Posterior cingulate gyrus (tissue), 11 donors: ENCODE data around the gene IFT20.
A peak's percentile ranks its signal among the peaks of the same experiment; 100 is the strongest.
"Not testable (repeated sequence)": the region's sequence is repeated elsewhere in the genome, so short reads cannot be mapped to it uniquely, and the experiment has no call there.

Experiments used
- DNase-seq, 10 donors: peaks; one replicate each; pipeline versions ENCODE4 v3.0.0 to v3.0.0-alpha.2; 2020 to 2021; ENCODE audit warnings: mixed read lengths in 3 of 10
- intact Hi-C: fragments of 100-400 bp; cut with DNase I; formaldehyde crosslinking; loops from one replicate; pipeline ENCODE4 v1.15.1; 2023

IFT20 gene

GRCh38 chr17:28364665-28365363 is 29.5 kb upstream of the IFT20 start, which contains the start of gene SEBOX:
TSS of gene SEBOX (minus strand) at chr17:28365199. CDS start at chr17:28365151, 48 bp downstream.
- DNase-seq = peak in 2 of 10 donors; percentile 19 to 77
- intact Hi-C loops = no loop called here

- intact Hi-C loops = no loop called here
- DNase-seq = peak in 3 of 10 donors; percentile 41 to 57 (median 45)
Observed at GRCh38 chr17:28363776-28364650, 28.7 kb upstream of the IFT20 start.

- no peak for DNase-seq
- intact Hi-C loops = no loop called here
Observed at GRCh38 chr17:28363186-28363585, 27.9 kb upstream of the IFT20 start.

- no peak for DNase-seq
- intact Hi-C loops = loop anchor here (1.0 kb wide), 1 partner anchor 23 kb away; the partner anchor contains the start of genes IFT20 and TNFAIP1
Observed at GRCh38 chr17:28357901-28358197, 22.6 kb upstream of the IFT20 start.

- DNase-seq = peak; percentile 92 to 99 (median 96)
- intact Hi-C loops = loop anchor here (1.0 kb wide), 1 partner anchor 22 kb away; the partner anchor contains the start of genes IFT20 and TNFAIP1
Observed at GRCh38 chr17:28357061-28357900, 22.0 kb upstream of the IFT20 start, which contains the start of gene POLDIP2. TSS of gene POLDIP2 (minus strand) at chr17:28357527. CDS start at chr17:28357448, 79 bp downstream.

GRCh38 chr17:28350271-28350670 is 15.0 kb upstream of the IFT20 start:
- intact Hi-C loops = no loop called here
- DNase-seq = no peak

- peak in 1 of 10 donors; percentile 53 for DNase-seq
- intact Hi-C loops = no loop called here
Observed at GRCh38 chr17:28348979-28349378, 13.7 kb upstream of the IFT20 start.

- intact Hi-C loops = no loop called here
- DNase-seq = no peak
Observed at GRCh38 chr17:28347261-28347891, 12.1 kb upstream of the IFT20 start.

GRCh38 chr17:28346746-28347246 is 11.5 kb upstream of the IFT20 start:
- no peak for DNase-seq
- intact Hi-C loops = no loop called here

GRCh38 chr17:28346199-28346580 is 10.9 kb upstream of the IFT20 start:
- DNase-seq = peak in 1 of 10 donors; percentile 27
- intact Hi-C loops = no loop called here

- intact Hi-C loops = no loop called here
- peak in 1 of 10 donors; percentile 75 for DNase-seq
Observed at GRCh38 chr17:28345419-28346198, 10.3 kb upstream of the IFT20 start.

- peak in 1 of 10 donors; percentile 73 for DNase-seq
- intact Hi-C loops = no loop called here
Observed at GRCh38 chr17:28344435-28344901, 9.2 kb upstream of the IFT20 start.

- peak in 1 of 10 donors; percentile 72 for DNase-seq
- intact Hi-C loops = no loop called here
Observed at GRCh38 chr17:28344011-28344410, 8.7 kb upstream of the IFT20 start.

GRCh38 chr17:28343491-28343932 is 8.2 kb upstream of the IFT20 start:
- intact Hi-C loops = no loop called here
- DNase-seq = peak in 1 of 10 donors; percentile 18

- DNase-seq = peak in 1 of 10 donors; percentile 63
- intact Hi-C loops = no loop called here
Observed at GRCh38 chr17:28342313-28342712, 7.0 kb upstream of the IFT20 start.

GRCh38 chr17:28341516-28341915 is 6.2 kb upstream of the IFT20 start:
- intact Hi-C loops = no loop called here
- DNase-seq = peak in 1 of 10 donors; percentile 38

GRCh38 chr17:28340374-28340773 is 5.1 kb upstream of the IFT20 start:
- intact Hi-C loops = no loop called here
- peak in 1 of 10 donors; percentile 40 for DNase-seq

GRCh38 chr17:28339431-28339830 is 4.2 kb upstream of the IFT20 start:
- intact Hi-C loops = no loop called here
- DNase-seq = no peak

- peak in 1 of 10 donors; percentile 81 for DNase-seq
- intact Hi-C loops = not testable (repeated sequence)
Observed at GRCh38 chr17:28338769-28339212, 3.5 kb upstream of the IFT20 start.
